ENCODE results near the gene RASGRF2. TPM values are rescaled to one million over a fixed set of nuclear protein-coding genes. Genes with fewer than 3 reads are reported as not detected.

Gene RASGRF2
- total and polyA plus RNA-seq, 2 of the 8 experiments (the other 6 are each of a cell fraction or from before 2014, with no cell fraction given) = 2.6 to 29.5 TPM

DNA sequence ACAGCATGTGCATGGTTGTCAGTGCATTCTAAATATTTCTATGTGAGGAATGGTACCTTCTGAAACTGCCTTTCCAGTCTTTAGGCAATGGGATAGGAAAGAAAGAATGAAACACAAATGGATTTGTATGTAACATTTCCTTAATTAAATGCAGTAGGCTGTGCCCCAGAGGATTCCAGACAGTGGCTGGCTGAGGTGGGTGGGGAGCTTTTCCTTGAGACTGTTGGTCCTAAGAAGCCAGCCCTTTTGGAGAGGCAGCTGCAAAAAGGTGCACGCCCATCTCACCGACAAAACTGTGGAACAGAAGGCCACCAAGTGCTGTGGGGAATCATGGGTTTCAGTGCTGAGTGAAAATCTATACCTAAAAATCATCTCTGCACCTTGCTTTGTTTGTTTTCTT is 266.1 kb downstream of the RASGRF2 start:
- Histone ChIP-seq H3K4me1 (replicated peaks in 1 of 4; ENCODE audit: control insufficient read depth in 3 of 4, insufficient read depth in 4 of 4, low read length in 3 of 4) (no peaks in the 10 kb centered on the region), H4K5ac (ENCODE audit: insufficient read length, low read depth, low read length) (no peak overlapping the region), H3K14ac (ENCODE audit: insufficient read length) (no peak overlapping the region), H2AFZ (ENCODE audit: low read length) (no peak overlapping the region), H3K9ac (replicated peaks in 1 of 4; ENCODE audit: extremely low read depth in 1 of 4, low read depth in 3 of 4, low read length in 3 of 4) (no peak overlapping the region), H3K23ac (ENCODE audit: insufficient read length) (no peak overlapping the region), H2BK120ac (replicated peaks; ENCODE audit: low read depth, low read length) (no peak overlapping the region), H2BK5ac (ENCODE audit: low read depth, low read length) (no peak overlapping the region), H2BK12ac (ENCODE audit: low read depth, low read length) (no peak overlapping the region), H4K20me1 (replicated peaks in 1 of 2; ENCODE audit: control insufficient read depth in 1 of 2, insufficient read depth in 2 of 2, low read length in 2 of 2) (no peaks in the 10 kb centered on the region), H3K4me2 (ENCODE audit: insufficient read depth in 1 of 2, low read depth in 2 of 2, low read length in 2 of 2) (no peak overlapping the region), H3K18ac (ENCODE audit: extremely low read depth, low read length) (no peak overlapping the region), H3K27me3 (replicated peaks in 1 of 4; ENCODE audit: control insufficient read depth in 3 of 4, extremely low read depth in 1 of 4, insufficient read depth in 3 of 4, low read length in 3 of 4) (no peaks in the 10 kb centered on the region), H3K79me1 (ENCODE audit: low read depth, low read length) (no peaks in the 10 kb centered on the region; the same call in 1 of the 2 replicates), H3K23me2 (ENCODE audit: low read depth, low read length) (no peaks in the 10 kb centered on the region), H3K27ac (ENCODE audit: low read depth, low read length) (no peak overlapping the region), H3K9me3 (ENCODE audit: insufficient read depth in 2 of 2, low read depth in 1 of 2, low read length in 1 of 2) (no peaks in the 10 kb centered on the region), H3K56ac (replicated peaks; ENCODE audit: insufficient read length, low read depth, low read length) (no peak overlapping the region), H2AK5ac (ENCODE audit: low read depth, low read length) (no peak overlapping the region), H3K79me2 (ENCODE audit: control insufficient read depth in 1 of 2, insufficient read depth in 2 of 2, low read length in 2 of 2) (no peaks in the 10 kb centered on the region), H2BK20ac (ENCODE audit: low read length) (no peak overlapping the region), H4K91ac (replicated peaks; ENCODE audit: insufficient read length, low read length) (no peak overlapping the region), H4K8ac (ENCODE audit: extremely low read depth, insufficient read depth, low read length) (no peak overlapping the region), H3K4ac (replicated peaks; ENCODE audit: insufficient read length, low read depth, low read length) (no peak overlapping the region), H2BK15ac (ENCODE audit: low read length) (no peak overlapping the region), H3K4me3 (ENCODE audit: extremely low read depth in 1 of 4, insufficient read depth in 2 of 4, low read depth in 3 of 4, low read length in 4 of 4) (no peak overlapping the region), H3K36me3 (ENCODE audit: control insufficient read depth in 2 of 4, insufficient read depth in 4 of 4, low read length in 3 of 4) (no peaks in the 10 kb centered on the region)
- FAIRE-seq (no peak), DNase-seq (ENCODE audit: low read depth in 1 of 2, low spot score in 2 of 2) (no peak)
- 88% methylated on average over 2 of the region's 2 CpGs; no CpG with 5 or more reads in 1 of the 2 experiments for WGBS, 2 experiments (ENCODE audit: extremely low coverage in 1 of 2, insufficient coverage in 1 of 2, insufficient read length in 1 of 2, insufficient replicate concordance in 2 of 2, low coverage in 1 of 2, low lambda C conversion rate in 2 of 2, missing lambda C conversion rate in 1 of 2)
- TF ChIP-seq SP1 (IDR thresholded peaks at IDR 0.05; ENCODE audit: low read depth, low read length) = no peak
- TF ChIP-seq, protein P1, sequence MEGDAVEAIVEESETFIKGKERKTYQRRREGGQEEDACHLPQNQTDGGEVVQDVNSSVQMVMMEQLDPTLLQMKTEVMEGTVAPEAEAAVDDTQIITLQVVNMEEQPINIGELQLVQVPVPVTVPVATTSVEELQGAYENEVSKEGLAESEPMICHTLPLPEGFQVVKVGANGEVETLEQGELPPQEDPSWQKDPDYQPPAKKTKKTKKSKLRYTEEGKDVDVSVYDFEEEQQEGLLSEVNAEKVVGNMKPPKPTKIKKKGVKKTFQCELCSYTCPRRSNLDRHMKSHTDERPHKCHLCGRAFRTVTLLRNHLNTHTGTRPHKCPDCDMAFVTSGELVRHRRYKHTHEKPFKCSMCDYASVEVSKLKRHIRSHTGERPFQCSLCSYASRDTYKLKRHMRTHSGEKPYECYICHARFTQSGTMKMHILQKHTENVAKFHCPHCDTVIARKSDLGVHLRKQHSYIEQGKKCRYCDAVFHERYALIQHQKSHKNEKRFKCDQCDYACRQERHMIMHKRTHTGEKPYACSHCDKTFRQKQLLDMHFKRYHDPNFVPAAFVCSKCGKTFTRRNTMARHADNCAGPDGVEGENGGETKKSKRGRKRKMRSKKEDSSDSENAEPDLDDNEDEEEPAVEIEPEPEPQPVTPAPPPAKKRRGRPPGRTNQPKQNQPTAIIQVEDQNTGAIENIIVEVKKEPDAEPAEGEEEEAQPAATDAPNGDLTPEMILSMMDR (IDR thresholded peaks at IDR 0.05; ENCODE audit: control extremely low read depth in 1 of 3, insufficient read depth in 1 of 3, low read depth in 1 of 3, low read length in 3 of 3) = no peak
- POLR2A ChIA-PET (ENCODE audit: partially characterized antibody) = interaction anchor here (1.5 kb wide), 1 partner anchor 15 kb away, joined by 4 read pairs; no protein-coding TSS in a partner anchor
- CTCF ChIA-PET (ENCODE audit: partially characterized antibody) = interaction anchor here (0.7 to 1.2 kb wide), 2 partner anchors 20 to 73 kb away, joined by 3 to 5 read pairs; no protein-coding TSS in a partner anchor

Data from H1 (cell line).